GM19025 (cell line): ENCODE results near the gene OPRD1.
"Not testable (repeated sequence)": the region's sequence is repeated elsewhere in the genome, so short reads cannot be mapped to it uniquely, and the experiment has no call there.

Experiments
- ATAC-seq: cut with Tn5 transposase; IDR thresholded peaks from one replicate; pipeline ENCODE4 v1.9.1; 2021; ENCODE audit warnings: mild to moderate bottlenecking, low read depth, moderate library complexity; ENCODE audit not compliant: unreplicated experiment

The OPRD1 gene

GRCh38 chr1:28796352-28797211 lies 15.4 kb upstream of the OPRD1 start:
- no peak for ATAC-seq

- no peak for ATAC-seq
These were observed 11.6 kb upstream of the OPRD1 start for GRCh38 chr1:28800324-28800723.

DNA sequence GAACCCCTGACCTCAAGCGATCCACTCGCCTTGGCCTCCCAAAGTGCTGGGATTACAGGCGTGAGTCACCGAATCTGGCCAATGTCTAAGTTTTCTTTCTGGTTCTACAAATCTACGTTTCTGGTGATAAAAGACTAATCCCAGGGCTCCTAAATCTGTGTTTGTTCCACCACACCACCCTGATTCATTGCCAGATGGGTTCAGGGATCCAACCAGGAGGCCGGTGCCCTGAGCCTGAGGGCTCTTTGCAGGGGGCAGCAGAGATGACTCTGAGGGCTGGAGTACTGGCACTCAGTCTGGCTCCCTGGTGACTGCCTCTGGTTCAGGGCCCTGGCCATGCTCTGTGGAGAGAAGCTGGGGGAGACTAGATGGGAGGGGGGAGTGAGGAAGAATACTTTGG lies 10.5 kb upstream of the OPRD1 start:
- no peak for ATAC-seq

GRCh38 chr1:28803051-28803450 lies 8.9 kb upstream of the OPRD1 start:
- ATAC-seq, result no peak

DNA sequence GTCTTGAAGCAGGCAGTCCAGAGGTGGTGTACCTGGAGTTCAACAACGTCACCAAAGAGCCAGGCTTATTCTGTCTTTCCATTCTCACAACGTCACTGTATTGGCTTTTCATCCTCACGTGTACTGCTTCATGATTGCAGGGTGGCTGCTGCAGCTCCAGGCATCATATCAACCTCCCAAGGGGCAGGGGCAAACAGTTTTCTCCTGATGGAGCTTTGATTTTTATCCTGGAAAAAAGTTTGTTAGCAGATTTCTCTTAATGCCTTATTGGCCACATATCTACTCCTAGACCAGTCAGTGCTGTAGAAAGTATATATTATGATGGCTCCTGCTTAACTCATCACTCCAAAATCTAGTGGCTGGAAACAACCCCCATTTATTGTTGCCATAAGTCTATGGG lies 8.3 kb upstream of the OPRD1 start:
- no peak for ATAC-seq

GRCh38 chr1:28804071-28804470 lies 7.9 kb upstream of the OPRD1 start:
- no peak for ATAC-seq

DNA sequence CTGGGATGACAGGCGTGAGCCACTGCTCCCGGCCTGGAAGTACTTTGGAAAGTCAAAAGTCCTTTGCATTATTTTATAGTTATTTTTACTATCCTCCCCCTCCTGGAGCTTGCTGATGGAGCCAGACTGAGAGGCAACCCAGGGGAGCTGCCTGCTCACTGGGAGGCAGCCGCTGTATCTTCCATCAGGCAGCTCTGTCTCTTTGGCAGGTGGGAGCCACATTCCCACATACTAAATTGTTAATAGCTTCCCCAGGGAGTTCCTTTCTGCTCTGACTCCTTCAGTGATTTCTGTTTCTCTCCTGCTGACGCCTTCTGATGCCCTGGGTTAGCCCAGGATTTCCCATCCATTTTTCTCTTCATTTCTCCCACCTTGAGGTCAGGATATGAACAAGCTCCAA lies 4.9 kb upstream of the OPRD1 start:
- no peak for ATAC-seq

GRCh38 chr1:28807986-28808385 lies 4.0 kb upstream of the OPRD1 start:
- ATAC-seq, result no peak

GRCh38 chr1:28811369-28811765 lies 603 bp upstream of the OPRD1 start:
- ATAC-seq, result no peak

GRCh38 chr1:28812669-28813468 lies 899 bp downstream of the OPRD1 start:
- no peak for ATAC-seq

DNA sequence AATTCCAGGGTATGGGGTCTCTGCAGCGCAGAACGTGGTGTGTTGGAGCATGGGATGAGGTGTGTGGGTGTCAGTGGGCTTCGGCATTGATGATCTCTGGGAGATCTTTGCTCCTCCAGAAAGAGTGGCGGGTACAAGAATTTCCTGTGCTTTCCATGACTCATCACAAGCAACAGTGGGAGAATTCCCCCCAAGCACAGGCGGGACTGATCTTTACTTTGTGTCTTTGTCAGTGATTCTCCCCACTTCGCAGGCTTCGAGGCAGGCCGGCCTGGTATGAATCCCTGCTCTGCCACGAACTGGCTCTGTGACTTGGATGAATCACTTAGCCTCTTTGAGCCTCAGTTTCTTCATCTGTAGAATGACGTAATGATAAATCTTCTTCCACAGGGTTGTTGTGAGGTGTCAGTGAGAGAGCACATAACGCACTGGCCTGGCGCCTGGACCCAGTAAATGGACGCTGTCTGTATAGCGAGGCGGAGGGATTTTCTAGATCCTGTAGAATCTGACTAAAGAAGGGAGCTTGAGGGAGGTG lies 2.0 kb downstream of the OPRD1 start:
- ATAC-seq, result no peak

- ATAC-seq, result no peak
These were observed 3.7 kb downstream of the OPRD1 start for GRCh38 chr1:28815533-28816185.

DNA sequence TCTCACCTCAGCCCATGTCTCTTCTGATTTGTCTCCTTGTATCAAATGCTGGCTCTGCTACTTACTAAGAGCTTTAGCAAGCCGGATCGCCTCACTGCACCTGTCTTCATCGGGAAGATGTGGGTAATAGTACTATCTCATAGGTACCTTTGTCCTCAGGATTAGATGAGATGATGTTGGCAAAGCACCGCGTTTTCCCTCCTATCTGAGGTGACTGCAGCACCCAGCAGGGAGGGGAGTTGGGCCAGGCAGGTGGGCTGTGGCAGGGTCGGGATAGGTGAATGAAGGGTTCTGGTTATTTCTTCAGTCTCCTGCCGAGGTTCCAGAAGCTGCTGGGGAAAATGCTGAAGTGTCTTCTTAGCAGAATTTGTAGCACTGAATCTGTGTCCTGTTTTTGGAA lies 5.2 kb downstream of the OPRD1 start:
- no peak for ATAC-seq

- no peak for ATAC-seq
These were observed 7.0 kb downstream of the OPRD1 start for GRCh38 chr1:28819020-28819419.

- no peak for ATAC-seq
These were observed 10.8 kb downstream of the OPRD1 start for GRCh38 chr1:28822799-28823198.

DNA sequence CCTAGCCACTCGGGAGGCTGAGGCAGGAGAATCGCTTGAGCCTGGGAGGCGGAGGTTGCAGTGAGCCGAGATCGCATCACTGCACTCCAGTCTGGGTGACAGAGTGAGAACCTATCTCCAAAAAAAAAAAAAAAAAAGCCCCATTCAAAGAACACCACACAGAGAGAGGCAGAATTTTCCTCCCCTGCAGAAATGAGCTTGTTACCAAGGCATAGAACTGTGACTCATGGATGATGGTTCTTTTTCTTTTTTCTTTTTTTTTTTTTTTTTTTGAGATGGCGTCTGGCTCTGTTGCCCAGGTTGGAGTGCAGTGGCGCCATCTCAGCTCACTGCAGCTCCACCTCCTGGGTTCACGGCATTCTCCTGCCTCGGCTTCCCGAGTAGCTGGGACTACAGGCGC lies 12.1 kb downstream of the OPRD1 start:
- ATAC-seq, result not testable (repeated sequence)

GRCh38 chr1:28828227-28828858 lies 16.4 kb downstream of the OPRD1 start:
- ATAC-seq, result not testable (repeated sequence)

- no peak for ATAC-seq
These were observed 18.8 kb downstream of the OPRD1 start for GRCh38 chr1:28830814-28831213.

- no peak for ATAC-seq
These were observed 21.0 kb downstream of the OPRD1 start for GRCh38 chr1:28832966-28833365.

GRCh38 chr1:28833381-28833780 lies 21.4 kb downstream of the OPRD1 start:
- no peak for ATAC-seq
